Mucosa of stomach (tissue), 1 donor: ENCODE results near the gene FMN1.

Experiments used
- H3K27me3 ChIP-seq: one replicate; pipeline ENCODE4 v1.7.0; 2013; ENCODE audit warnings: mild to moderate bottlenecking, low read length; ENCODE audit not compliant: control insufficient read depth, insufficient read depth
- H3K36me3 ChIP-seq: one replicate; pipeline ENCODE4 v1.7.0; 2013; ENCODE audit warnings: low read length; ENCODE audit not compliant: control insufficient read depth, insufficient read depth
- H3K4me1 ChIP-seq: one replicate; pipeline ENCODE4 v1.7.0; 2013; ENCODE audit warnings: mild to moderate bottlenecking, low read length; ENCODE audit not compliant: control insufficient read depth, insufficient read depth
- H3K4me3 ChIP-seq: one replicate; pipeline ENCODE4 v1.7.0; 2013; ENCODE audit warnings: low read length
- H3K9ac ChIP-seq: one replicate; pipeline ENCODE4 v1.7.0; 2013; ENCODE audit warnings: mild to moderate bottlenecking, low read length, moderate library complexity
- H3K9me3 ChIP-seq: one replicate; pipeline ENCODE4 v1.7.0; 2013; ENCODE audit warnings: mild to moderate bottlenecking, low read length, moderate library complexity; ENCODE audit not compliant: control insufficient read depth
- donor health status: Pancreatic carcinoma.

The FMN1 gene

DNA sequence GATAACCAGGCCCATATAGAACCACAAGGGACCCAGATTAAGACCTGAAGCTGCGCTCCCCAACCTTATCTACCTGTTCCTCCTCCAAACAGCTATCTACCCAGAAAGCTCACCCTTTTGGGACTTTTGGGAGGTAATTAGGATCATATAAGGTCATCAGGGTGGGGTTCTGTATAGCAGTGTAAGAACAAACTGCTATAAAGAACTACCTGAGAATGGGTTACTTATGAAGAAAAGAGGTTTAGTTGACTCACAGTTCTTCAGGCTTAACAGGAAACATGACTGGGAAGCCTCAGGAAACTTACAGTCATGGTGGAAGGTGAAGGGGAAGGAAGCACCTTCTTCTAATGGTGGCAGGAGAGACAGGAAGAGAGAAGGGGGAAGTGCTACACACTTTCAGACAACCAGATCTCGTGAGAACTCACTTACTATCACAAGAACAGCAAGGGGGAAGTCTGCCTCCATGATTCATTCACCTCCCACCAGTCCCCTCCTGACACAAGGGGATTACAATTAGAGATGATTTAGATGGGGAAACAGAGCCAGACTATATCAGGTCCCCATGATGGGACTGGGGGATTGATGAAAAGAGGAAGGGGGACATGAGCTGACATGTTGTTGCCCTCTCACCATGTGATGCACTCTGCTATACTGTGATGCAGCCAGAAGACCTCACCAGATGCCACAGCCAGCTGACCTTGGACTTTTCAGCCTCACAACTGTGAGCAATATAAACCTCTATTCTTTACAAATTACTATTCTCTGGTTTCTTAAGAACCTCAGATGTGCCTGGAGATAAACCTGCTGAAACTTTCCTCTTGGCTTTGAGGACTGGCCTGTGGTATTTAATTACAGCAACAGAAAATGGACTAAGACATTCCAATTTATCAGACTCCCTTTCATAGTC, 15.3 kb upstream of the FMN1 start:
- no peaks in the 10 kb centered on the region for H3K36me3 ChIP-seq
- no peaks in the 10 kb centered on the region for H3K4me1 ChIP-seq
- no peaks in the 10 kb centered on the region for H3K9me3 ChIP-seq
- H3K4me3 ChIP-seq, result no peak overlapping the region
- no peaks in the 10 kb centered on the region for H3K27me3 ChIP-seq
- H3K9ac ChIP-seq, result no peak overlapping the region

DNA sequence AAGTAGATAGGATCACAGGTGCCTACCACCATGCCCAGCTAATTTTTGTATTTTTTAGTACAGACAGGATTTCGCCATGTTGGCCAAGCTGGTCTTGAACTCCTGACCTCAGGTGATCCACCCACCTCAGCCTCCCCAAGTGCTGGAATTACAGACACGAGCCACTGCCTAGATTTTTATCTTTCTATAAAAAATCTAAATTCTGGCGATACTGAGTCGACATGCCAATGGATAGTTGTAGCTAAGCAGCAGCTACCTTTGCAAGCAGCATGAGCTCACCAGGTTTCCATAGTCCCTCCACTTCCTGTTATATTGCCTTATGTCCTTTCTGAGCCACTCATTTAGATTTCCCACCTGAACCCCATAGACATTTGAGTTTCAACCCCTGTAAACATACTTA, 13.1 kb upstream of the FMN1 start:
- Histone ChIP-seq H3K4me1 (no peaks in the 10 kb centered on the region), H3K27me3 (no peaks in the 10 kb centered on the region), H3K4me3 (no peak overlapping the region), H3K9ac (no peak overlapping the region), H3K36me3 (no peaks in the 10 kb centered on the region), H3K9me3 (no peaks in the 10 kb centered on the region)

DNA sequence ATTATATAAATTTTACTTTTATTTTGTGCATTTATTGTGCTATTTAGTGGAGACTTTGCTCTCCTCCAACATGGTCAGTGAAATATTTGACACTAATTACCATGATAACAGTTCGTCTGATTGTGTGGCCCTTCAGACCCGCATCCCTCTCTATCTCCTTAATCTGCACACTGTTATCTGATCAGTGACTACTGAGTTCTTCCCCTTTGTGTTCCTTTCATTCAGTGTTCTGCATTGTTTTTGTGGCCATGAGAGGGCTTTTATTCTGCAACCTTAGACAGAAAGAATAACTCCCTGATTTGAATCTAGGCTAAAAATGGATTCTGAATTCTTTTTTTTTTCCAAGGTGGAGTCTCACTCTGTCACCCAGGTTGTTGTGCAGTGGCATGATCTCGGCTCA, 11.9 kb upstream of the FMN1 start:
- no peaks in the 10 kb centered on the region for H3K36me3 ChIP-seq
- no peak overlapping the region for H3K4me3 ChIP-seq
- no peaks in the 10 kb centered on the region for H3K9me3 ChIP-seq
- H3K4me1 ChIP-seq, result no peaks in the 10 kb centered on the region
- no peak overlapping the region for H3K9ac ChIP-seq
- no peaks in the 10 kb centered on the region for H3K27me3 ChIP-seq

DNA sequence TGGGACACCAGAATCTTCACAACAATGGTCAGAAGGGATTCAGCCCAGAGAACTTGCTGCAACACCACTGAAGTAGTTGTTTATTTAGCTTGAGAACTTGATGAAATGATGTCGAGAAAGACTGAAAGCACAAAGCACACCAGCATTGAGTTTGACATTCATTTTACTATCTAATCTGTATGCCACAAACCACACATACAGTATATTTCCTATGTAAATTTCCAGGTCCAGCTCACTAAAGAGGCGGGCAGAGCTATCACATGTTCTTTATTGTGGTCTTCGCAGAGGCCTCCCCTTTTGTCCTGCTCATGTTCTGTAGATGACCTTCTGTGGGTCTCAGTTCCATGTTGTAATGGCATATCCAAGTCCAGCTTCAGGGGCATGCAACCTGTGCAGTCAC, 10.4 kb upstream of the FMN1 start:
- H3K9me3 ChIP-seq, result no peaks in the 10 kb centered on the region
- H3K9ac ChIP-seq, result no peak overlapping the region
- no peaks in the 10 kb centered on the region for H3K36me3 ChIP-seq
- no peak overlapping the region for H3K4me3 ChIP-seq
- no peaks in the 10 kb centered on the region for H3K27me3 ChIP-seq
- no peaks in the 10 kb centered on the region for H3K4me1 ChIP-seq

DNA sequence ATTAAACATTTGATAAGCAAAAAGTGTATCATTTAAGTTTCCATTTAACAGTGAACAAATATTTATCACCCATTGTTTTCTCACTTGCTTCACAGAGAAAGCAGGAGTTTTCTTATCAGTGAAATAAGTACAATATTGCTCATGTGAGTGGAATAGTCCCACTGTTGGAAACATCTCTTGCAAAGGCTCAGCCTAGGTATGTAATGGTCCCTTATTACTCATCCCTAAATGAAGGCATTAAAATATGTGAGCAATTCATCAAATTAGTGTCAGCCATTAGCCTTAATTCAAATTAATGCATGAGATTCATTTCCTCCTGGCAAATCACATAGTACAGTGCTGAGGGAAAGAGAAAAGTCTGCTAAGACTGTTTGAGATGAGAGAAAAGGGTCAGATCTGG, 9.6 kb upstream of the FMN1 start:
- H3K36me3 ChIP-seq, result no peaks in the 10 kb centered on the region
- H3K4me3 ChIP-seq, result no peak overlapping the region
- H3K27me3 ChIP-seq, result no peaks in the 10 kb centered on the region

DNA sequence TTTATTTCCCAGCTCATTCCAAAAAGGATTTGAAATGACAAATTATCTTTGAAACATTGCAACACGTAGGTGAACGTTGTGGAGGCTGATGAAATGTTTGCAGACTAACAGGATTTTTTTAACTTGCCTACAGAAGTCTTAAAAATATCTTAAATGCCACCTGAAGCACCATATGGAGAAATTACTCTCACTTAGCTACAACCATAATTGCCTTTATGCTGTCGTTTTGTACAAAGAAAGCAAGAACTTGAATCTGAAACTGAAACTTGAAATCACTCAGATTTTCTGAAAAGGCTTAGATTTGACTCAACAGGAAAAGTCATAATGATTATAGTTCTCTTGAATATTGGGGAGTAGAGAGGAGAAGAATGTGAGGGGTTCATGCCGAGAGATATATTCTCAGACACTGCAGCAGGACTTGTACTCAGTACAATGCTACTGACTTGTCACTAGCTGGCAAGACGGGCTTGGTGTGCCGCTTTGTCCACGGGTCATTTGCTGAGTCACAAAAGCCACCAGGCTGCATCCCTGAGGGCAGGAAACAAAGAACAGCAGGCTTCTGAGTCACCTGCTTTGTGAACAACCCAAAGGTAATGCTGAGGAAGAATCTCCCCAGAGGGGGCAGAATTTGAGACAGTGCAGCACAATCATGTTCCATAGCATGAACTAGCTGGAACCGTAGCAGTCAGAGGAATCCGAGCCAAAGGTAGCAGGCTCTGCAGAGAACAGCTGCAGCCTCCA, 7.1 kb upstream of the FMN1 start:
- Histone ChIP-seq H3K4me1 (no peaks in the 10 kb centered on the region), H3K9ac (peak overlapping the region; percentile 40), H3K4me3 (no peak overlapping the region), H3K27me3 (no peaks in the 10 kb centered on the region), H3K9me3 (no peaks in the 10 kb centered on the region), H3K36me3 (no peaks in the 10 kb centered on the region)

More for the DNA sequence above, 9.6 kb upstream of the FMN1 start:
- H3K9ac ChIP-seq, result no peak overlapping the region
- H3K9me3 ChIP-seq, result no peaks in the 10 kb centered on the region
- H3K4me1 ChIP-seq, result no peaks in the 10 kb centered on the region

DNA sequence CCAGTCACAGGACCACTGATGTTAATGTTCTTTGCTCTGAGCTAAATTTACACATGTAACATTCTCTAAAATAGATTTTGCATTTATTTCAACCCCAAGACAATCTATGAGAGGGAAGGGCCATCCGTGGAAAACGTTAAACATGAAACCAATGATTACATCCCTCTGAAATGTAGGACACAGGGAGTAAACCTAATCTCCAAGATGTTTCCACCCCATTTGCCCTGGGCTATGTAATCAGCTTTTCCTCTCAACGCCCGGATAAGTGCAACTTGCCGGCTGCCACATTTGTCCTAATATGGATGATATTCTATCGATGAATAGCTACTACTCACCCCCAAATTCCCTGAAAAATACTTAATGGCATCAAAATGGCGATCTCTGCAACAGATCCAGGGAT, 6.4 kb upstream of the FMN1 start:
- Histone ChIP-seq H3K27me3 (no peaks in the 10 kb centered on the region), H3K4me3 (no peak overlapping the region), H3K36me3 (no peaks in the 10 kb centered on the region)

DNA sequence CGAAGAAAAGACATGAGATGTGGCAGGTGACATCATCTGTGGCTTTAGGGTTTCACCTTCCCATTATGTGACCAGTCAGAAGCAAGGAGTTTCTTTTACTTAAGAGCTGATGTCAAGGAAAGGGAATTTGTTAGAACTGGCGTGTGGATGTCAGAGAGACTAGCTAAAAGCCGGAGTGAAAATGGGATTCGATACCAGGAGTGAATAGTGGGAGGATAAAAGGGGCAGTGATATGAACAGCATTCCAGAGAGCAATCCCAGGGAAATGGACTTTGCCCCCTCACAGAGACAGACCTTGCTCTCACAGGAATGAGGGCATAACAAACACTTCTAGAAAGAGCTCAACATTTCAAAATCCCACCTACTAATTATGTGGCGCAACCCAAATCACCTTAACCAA, 5.9 kb upstream of the FMN1 start:
- no peaks in the 10 kb centered on the region for H3K27me3 ChIP-seq
- no peaks in the 10 kb centered on the region for H3K36me3 ChIP-seq
- no peak overlapping the region for H3K9ac ChIP-seq
- no peaks in the 10 kb centered on the region for H3K4me1 ChIP-seq
- H3K9me3 ChIP-seq, result no peaks in the 10 kb centered on the region
- no peak overlapping the region for H3K4me3 ChIP-seq

More for the DNA sequence above, 6.4 kb upstream of the FMN1 start:
- Histone ChIP-seq H3K4me1 (no peaks in the 10 kb centered on the region), H3K9ac (no peak overlapping the region), H3K9me3 (no peaks in the 10 kb centered on the region)

DNA sequence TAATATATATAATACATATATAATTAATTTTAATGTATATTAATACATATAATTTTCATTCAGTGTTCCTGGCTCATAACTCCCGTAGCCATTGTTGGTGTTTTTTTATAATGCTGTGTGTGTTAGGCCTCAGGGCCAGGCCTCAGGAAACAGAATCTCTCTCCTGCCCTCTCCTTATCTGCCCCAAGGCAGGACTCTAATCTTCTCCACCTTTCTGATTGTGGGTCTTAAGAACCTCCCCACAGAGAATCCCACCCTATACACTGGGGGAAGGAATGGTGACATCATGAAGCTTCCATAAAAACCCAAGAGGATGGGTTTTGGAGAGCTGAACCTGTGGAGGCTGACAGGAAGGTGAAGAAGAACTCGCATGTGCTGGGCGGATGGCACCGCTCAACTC, 4.0 kb upstream of the FMN1 start:
- Histone ChIP-seq H3K4me1 (peaks cover 3% of the 10 kb centered on the region), H3K27me3 (no peaks in the 10 kb centered on the region), H3K9me3 (no peaks in the 10 kb centered on the region), H3K4me3 (no peak overlapping the region), H3K9ac (no peak overlapping the region), H3K36me3 (no peaks in the 10 kb centered on the region)

DNA sequence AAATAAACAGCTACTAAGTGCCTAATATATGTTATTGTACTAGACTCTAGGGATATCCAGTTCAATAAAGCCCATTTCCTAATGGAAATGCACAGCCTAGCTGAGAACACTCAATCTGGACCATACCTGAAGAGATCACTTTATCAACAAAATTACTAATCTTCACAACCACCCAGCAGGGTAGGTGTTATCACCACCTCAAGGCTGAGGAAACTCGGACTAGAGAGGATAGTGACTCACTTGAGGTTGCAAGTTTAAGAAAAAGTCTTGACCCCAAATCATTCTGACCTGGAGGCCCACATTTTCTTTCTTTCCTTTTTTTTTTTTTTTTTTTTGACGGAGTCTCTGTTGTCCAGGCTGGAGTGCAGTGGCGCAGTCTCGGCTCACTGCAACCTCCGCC, 3.1 kb upstream of the FMN1 start:
- Histone ChIP-seq H3K36me3 (no peaks in the 10 kb centered on the region), H3K9me3 (no peaks in the 10 kb centered on the region), H3K4me3 (no peak overlapping the region), H3K9ac (no peak overlapping the region), H3K27me3 (no peaks in the 10 kb centered on the region), H3K4me1 (peaks cover 3% of the 10 kb centered on the region)

DNA sequence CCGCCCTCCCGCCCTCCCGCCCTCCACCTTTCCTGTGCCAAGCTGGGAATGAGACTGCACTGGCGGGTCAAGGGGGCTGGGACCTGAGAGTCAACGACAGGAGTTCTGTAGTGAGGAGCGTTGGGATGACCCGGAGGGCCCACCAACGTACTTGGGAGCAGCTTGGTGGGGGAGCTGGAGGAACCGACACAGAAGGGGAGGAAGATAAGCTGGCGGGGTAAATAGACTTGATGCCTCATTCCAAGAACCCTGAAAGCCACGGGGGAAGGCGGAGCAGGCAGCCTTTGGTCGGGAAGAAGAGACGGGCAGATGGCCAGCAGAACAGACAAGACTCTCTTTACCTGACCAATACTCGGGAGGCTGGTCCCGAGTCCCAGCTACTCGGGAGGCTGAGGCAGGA, 277 bp downstream of the FMN1 start:
- Histone ChIP-seq H3K9me3 (no peaks in the 10 kb centered on the region), H3K36me3 (no peaks in the 10 kb centered on the region), H3K27me3 (peaks cover 4% of the 10 kb centered on the region), H3K4me3 (peak overlapping the region; percentile 39), H3K9ac (peak overlapping the region; percentile 12), H3K4me1 (peaks cover 3% of the 10 kb centered on the region)

DNA sequence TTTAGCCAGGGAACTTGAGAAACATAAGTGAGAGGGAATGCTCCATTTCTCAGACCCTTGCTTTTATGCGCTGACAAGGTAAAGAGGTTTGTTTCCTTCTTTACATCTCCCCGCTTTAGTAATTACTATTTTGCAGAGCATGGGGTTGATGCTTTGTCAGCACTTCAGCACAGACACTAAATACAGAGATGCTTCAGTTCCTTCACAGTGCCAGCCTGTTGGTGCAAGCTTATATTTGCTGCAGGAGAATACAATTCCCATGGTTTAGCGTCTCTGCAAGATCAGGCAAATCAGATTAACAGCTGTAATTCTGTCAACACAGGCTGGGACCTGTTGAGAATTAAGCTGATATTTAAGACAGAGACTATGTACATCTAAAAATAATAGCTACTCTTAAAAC, 2.9 kb downstream of the FMN1 start:
- Histone ChIP-seq H3K36me3 (no peaks in the 10 kb centered on the region), H3K4me1 (peaks cover 3% of the 10 kb centered on the region), H3K9me3 (no peaks in the 10 kb centered on the region), H3K9ac (no peak overlapping the region), H3K4me3 (no peak overlapping the region), H3K27me3 (peaks cover 4% of the 10 kb centered on the region)
